GM12891 (cell line): ENCODE measurements around the gene ANKRD49.

Source experiments
- POLR2A ChIP-seq: IDR thresholded peaks from 2 replicates; pipeline ENCODE4 v1.6.1; 2011; ENCODE audit warnings: low read depth, low read length, control low read depth
- POLR2AphosphoS5 ChIP-seq: IDR thresholded peaks from 2 replicates; pipeline ENCODE4 v1.6.1; 2011; ENCODE audit warnings: low read depth, low read length, control low read depth
- TAF1 ChIP-seq: IDR thresholded peaks from 2 replicates; pipeline ENCODE4 v1.6.1; 2011; ENCODE audit warnings: low read depth, low read length, control low read depth

GRCh38 chr11:94533696-94534630, 40.2 kb downstream of the ANKRD49 start:
- no peak for TF ChIP-seq POLR2A
- TF ChIP-seq POLR2AphosphoS5 = no peak
- no peak for TF ChIP-seq TAF1
